Ishikawa (cell line): ENCODE measurements around the gene IL21R.

Experiments used
- CEBPB ChIP-seq: IDR thresholded peaks from 2 replicates; pipeline ENCODE4 v1.6.1; 2012
- EGR1 ChIP-seq: IDR thresholded peaks from 2 replicates; pipeline ENCODE4 v1.6.1; 2012
- EP300 ChIP-seq: IDR thresholded peaks from 2 replicates; pipeline ENCODE4 v1.6.1; 2012; ENCODE audit warnings: borderline replicate concordance
- MAX ChIP-seq: IDR thresholded peaks from 2 replicates; pipeline ENCODE4 v1.6.1; 2012
- RAD21 ChIP-seq: IDR thresholded peaks from 2 replicates; pipeline ENCODE4 v1.6.1; 2012; ENCODE audit warnings: low read depth
- TAF1 ChIP-seq: IDR thresholded peaks from 2 replicates; pipeline ENCODE4 v1.6.1; 2012; ENCODE audit warnings: low read depth, mild to moderate bottlenecking
- TCF12 ChIP-seq: IDR thresholded peaks from 2 replicates; pipeline ENCODE4 v1.6.1; 2012; ENCODE audit warnings: low read depth
- YY1 ChIP-seq: IDR thresholded peaks from 2 replicates; pipeline ENCODE4 v1.6.1; 2012; ENCODE audit warnings: low read depth
- TF ChIP-seq, protein P1 (sequence below): IDR thresholded peaks from 2 replicates; pipeline ENCODE4 v1.6.1; 2012; ENCODE audit warnings: low read depth, mild to moderate bottlenecking

- no peak for TF ChIP-seq EP300
- TF ChIP-seq, protein P1, sequence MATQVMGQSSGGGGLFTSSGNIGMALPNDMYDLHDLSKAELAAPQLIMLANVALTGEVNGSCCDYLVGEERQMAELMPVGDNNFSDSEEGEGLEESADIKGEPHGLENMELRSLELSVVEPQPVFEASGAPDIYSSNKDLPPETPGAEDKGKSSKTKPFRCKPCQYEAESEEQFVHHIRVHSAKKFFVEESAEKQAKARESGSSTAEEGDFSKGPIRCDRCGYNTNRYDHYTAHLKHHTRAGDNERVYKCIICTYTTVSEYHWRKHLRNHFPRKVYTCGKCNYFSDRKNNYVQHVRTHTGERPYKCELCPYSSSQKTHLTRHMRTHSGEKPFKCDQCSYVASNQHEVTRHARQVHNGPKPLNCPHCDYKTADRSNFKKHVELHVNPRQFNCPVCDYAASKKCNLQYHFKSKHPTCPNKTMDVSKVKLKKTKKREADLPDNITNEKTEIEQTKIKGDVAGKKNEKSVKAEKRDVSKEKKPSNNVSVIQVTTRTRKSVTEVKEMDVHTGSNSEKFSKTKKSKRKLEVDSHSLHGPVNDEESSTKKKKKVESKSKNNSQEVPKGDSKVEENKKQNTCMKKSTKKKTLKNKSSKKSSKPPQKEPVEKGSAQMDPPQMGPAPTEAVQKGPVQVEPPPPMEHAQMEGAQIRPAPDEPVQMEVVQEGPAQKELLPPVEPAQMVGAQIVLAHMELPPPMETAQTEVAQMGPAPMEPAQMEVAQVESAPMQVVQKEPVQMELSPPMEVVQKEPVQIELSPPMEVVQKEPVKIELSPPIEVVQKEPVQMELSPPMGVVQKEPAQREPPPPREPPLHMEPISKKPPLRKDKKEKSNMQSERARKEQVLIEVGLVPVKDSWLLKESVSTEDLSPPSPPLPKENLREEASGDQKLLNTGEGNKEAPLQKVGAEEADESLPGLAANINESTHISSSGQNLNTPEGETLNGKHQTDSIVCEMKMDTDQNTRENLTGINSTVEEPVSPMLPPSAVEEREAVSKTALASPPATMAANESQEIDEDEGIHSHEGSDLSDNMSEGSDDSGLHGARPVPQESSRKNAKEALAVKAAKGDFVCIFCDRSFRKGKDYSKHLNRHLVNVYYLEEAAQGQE, result no peak
- TF ChIP-seq YY1, result no peak
- TF ChIP-seq MAX, result no peak
- TF ChIP-seq TCF12, result no peak
- TF ChIP-seq CEBPB, result no peak
- TF ChIP-seq TAF1, result no peak
- TF ChIP-seq RAD21, result no peak
- no peak for TF ChIP-seq EGR1
Measured at GRCh38 chr16:27369806-27370205, 32.2 kb upstream of the IL21R start.
